Duodenal mucosa (tissue), 2 donors: ENCODE data around the gene TAS2R13.

Source experiments
- H3K27ac ChIP-seq: one replicate; pipeline ENCODE4 v1.7.0; 2013; ENCODE audit warnings: low read depth, low read length
- H3K27me3 ChIP-seq, 2 donors: one replicate each; pipeline ENCODE4 v1.7.0; 2013; ENCODE audit warnings: low read length in 2 of 2, control low read depth in 1 of 2; ENCODE audit not compliant: insufficient read depth in 2 of 2, control insufficient read depth in 1 of 2
- H3K36me3 ChIP-seq, 2 donors: one replicate each; pipeline ENCODE4 v1.7.0; 2013; ENCODE audit warnings: low read length in 2 of 2, control low read depth in 1 of 2; ENCODE audit not compliant: insufficient read depth in 2 of 2, control insufficient read depth in 1 of 2
- H3K4me1 ChIP-seq, 2 donors: one replicate each; pipeline ENCODE4 v1.7.0; 2013; ENCODE audit warnings: low read length in 2 of 2, control low read depth in 1 of 2; ENCODE audit not compliant: insufficient read depth in 2 of 2, control insufficient read depth in 1 of 2
- H3K4me3 ChIP-seq, 2 donors: one replicate each; pipeline ENCODE4 v1.7.0; 2013; ENCODE audit warnings: low read length in 2 of 2, low read depth in 1 of 2
- H3K9ac ChIP-seq, 2 donors: one replicate each; pipeline ENCODE4 v1.7.0; 2013; ENCODE audit warnings: low read length in 2 of 2, low read depth in 1 of 2
- H3K9me3 ChIP-seq, 2 donors: one replicate each; pipeline ENCODE4 v1.7.0; 2013; ENCODE audit warnings: low read length in 2 of 2, control low read depth in 1 of 2; ENCODE audit not compliant: control insufficient read depth in 1 of 2

TAS2R13 gene

GRCh38 chr12:10928746-10929286, 19.5 kb upstream of the TAS2R13 start, which contains the start of gene PRH2:
Gene PRH2, plus strand, starts transcription at chr12:10929236. Its CDS starts 38 bp downstream, at chr12:10929274.
- no peaks in the 10 kb centered on the region for H3K36me3 ChIP-seq
- no peaks in the 10 kb centered on the region for H3K4me1 ChIP-seq
- H3K27me3 ChIP-seq, result no peaks in the 10 kb centered on the region
- H3K9ac ChIP-seq, result no peak within 1 kb of the TSS
- no peaks in the 10 kb centered on the region for H3K9me3 ChIP-seq
- no peak within 1 kb of the TSS for H3K27ac ChIP-seq
- H3K4me3 ChIP-seq, result no peak within 1 kb of the TSS

GRCh38 chr12:10926269-10926668, 16.9 kb upstream of the TAS2R13 start:
- Histone ChIP-seq H3K4me1 (no peaks in the 10 kb centered on the region), H3K9ac (no peak overlapping the region), H3K4me3 (no peak overlapping the region), H3K36me3 (no peaks in the 10 kb centered on the region), H3K9me3 (no peaks in the 10 kb centered on the region), H3K27me3 (no peaks in the 10 kb centered on the region), H3K27ac (no peak overlapping the region)

DNA sequence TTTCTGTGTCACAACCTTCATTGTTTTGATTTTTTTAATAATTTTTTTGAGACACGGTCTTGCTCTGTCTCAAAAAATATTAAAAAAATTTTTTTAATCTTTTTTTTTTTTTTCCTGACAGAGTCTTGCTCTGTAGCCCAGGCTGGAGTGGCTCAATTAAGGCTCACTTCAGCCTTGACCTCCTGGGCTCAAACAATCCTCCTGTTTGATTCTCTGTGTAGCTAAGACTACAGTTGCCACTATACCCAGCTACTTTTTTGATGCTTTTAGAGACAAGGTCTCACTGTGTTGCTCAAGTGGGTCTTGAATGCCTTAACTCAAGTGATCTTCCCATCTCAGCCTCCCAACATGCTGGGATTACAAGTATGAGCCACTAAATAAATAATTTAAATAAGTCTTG, 10.4 kb upstream of the TAS2R13 start:
- no peak overlapping the region for H3K4me3 ChIP-seq
- H3K27ac ChIP-seq, result no peak overlapping the region
- no peaks in the 10 kb centered on the region for H3K27me3 ChIP-seq
- no peaks in the 10 kb centered on the region for H3K36me3 ChIP-seq
- H3K4me1 ChIP-seq, result no peaks in the 10 kb centered on the region
- H3K9ac ChIP-seq, result no peak overlapping the region
- no peaks in the 10 kb centered on the region for H3K9me3 ChIP-seq

GRCh38 chr12:10910380-10910779, 1.0 kb upstream of the TAS2R13 start:
- Histone ChIP-seq H3K27me3 (no peaks in the 10 kb centered on the region), H3K9me3 (no peaks in the 10 kb centered on the region), H3K4me3 (no peak overlapping the region), H3K9ac (no peak overlapping the region), H3K4me1 (no peaks in the 10 kb centered on the region), H3K27ac (no peak overlapping the region), H3K36me3 (no peaks in the 10 kb centered on the region)

GRCh38 chr12:10904686-10905085, 4.7 kb downstream of the TAS2R13 start:
- Histone ChIP-seq H3K36me3 (no peaks in the 10 kb centered on the region), H3K4me1 (no peaks in the 10 kb centered on the region), H3K27ac (no peak overlapping the region), H3K4me3 (no peak overlapping the region), H3K9me3 (peaks cover 7 to 11% of the 10 kb centered on the region in 2 donors), H3K27me3 (no peaks in the 10 kb centered on the region), H3K9ac (no peak overlapping the region)

DNA sequence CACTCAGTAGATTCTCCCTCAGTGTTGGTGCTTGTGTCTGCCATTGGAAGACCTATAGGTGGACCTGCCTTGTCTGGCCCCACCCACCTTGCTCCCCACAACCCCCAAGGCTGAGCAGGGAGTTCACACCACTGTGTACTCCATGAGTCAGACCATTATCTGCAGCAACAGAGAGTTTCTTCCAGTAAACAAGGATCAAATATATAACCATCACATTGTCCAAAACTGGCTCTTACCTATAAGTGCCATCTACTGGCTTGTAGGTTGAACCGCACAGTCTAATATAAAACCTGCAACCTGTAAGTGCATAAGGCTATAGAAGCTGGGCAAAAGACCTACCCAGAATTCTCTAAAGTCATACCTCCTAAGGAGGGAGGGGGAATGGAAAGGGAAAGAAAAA, 7.9 kb downstream of the TAS2R13 start:
- Histone ChIP-seq H3K27me3 (no peaks in the 10 kb centered on the region), H3K36me3 (no peaks in the 10 kb centered on the region), H3K4me3 (no peak overlapping the region), H3K27ac (no peak overlapping the region), H3K4me1 (no peaks in the 10 kb centered on the region), H3K9ac (no peak overlapping the region), H3K9me3 (peaks cover 10 to 11% of the 10 kb centered on the region in 2 donors)

DNA sequence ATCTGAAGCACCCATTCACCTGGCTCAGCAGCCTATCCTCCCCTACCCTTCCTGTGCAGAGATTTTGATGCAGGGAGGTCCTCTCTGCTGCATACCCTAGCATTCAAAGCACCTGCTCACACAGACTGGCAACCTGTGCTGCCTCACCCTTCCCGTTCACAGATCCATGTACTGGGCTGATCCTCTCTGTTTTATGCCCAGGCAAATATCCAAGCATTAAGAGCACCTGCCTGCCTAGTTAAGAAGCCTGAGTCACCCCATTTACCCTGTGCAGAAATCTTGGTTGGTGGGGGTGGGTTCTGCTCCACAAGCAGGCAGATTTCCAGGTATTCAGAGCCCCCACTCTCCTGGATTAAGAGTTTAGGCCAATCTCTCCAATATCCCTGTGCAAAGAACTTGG, 8.4 kb downstream of the TAS2R13 start:
- Histone ChIP-seq H3K27ac (no peak overlapping the region), H3K27me3 (no peaks in the 10 kb centered on the region), H3K9ac (no peak overlapping the region)

GRCh38 chr12:10900530-10900929, 8.8 kb downstream of the TAS2R13 start:
- H3K9ac ChIP-seq, result no peak overlapping the region
- H3K4me1 ChIP-seq, result no peaks in the 10 kb centered on the region
- H3K36me3 ChIP-seq, result no peaks in the 10 kb centered on the region
- no peaks in the 10 kb centered on the region for H3K27me3 ChIP-seq
- no peak overlapping the region for H3K27ac ChIP-seq
- no peak overlapping the region for H3K4me3 ChIP-seq
- H3K9me3 ChIP-seq, result peaks cover 10 to 11% of the 10 kb centered on the region in 2 donors

More for the DNA sequence above, 8.4 kb downstream of the TAS2R13 start:
- Histone ChIP-seq H3K4me3 (no peak overlapping the region), H3K36me3 (no peaks in the 10 kb centered on the region), H3K4me1 (no peaks in the 10 kb centered on the region), H3K9me3 (peaks cover 10 to 11% of the 10 kb centered on the region in 2 donors)

DNA sequence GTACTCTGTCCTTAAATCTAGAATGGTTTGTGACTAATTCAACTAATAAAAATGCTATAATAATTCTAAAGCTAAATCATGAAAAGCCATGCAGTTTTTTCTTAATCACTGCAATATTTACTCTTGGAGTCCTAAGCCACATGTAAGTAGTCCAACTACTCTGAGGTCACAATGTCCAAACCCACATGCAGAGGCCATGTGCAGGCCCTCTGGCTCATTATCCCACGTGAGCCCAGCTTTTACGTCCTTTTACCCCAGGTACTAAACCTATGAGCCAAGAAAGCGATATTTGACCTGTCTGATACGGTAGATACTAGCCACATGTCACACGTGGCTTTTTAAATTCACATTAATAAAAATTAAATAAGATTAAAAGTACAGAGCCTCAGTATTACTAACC, 12.5 kb downstream of the TAS2R13 start:
- no peak overlapping the region for H3K27ac ChIP-seq
- no peaks in the 10 kb centered on the region for H3K27me3 ChIP-seq
- H3K4me1 ChIP-seq, result peaks cover 0 to 5% of the 10 kb centered on the region in 2 donors
- H3K36me3 ChIP-seq, result no peaks in the 10 kb centered on the region
- H3K4me3 ChIP-seq, result no peak overlapping the region
- H3K9ac ChIP-seq, result no peak overlapping the region
- H3K9me3 ChIP-seq, result peaks cover 0 to 2% of the 10 kb centered on the region in 2 donors

DNA sequence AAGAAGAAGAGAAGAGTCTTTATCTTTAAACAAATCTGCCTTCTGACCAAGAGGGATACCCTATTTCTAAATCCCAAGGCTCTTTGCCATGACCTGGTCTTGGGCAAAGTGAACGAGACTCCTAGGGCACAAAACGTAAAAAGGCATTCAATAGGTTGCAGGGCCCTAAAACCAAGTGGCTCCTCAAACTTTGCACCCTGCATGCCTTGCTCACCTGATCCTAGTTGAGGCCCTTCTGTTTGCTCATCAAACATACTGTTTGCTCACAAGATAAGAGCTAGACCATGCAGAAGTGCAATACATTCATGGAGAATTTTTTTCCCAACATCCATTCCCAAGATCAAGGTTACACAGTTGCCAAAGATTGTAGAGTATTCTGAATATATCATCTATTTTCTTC, 17.4 kb downstream of the TAS2R13 start:
- Histone ChIP-seq H3K36me3 (no peaks in the 10 kb centered on the region), H3K9me3 (no peaks in the 10 kb centered on the region), H3K9ac (no peak overlapping the region), H3K27ac (no peak overlapping the region), H3K4me3 (no peak overlapping the region), H3K4me1 (peaks cover 0 to 8% of the 10 kb centered on the region in 2 donors), H3K27me3 (no peaks in the 10 kb centered on the region)

GRCh38 chr12:10889226-10889625, 20.1 kb downstream of the TAS2R13 start:
- Histone ChIP-seq H3K9ac (no peak overlapping the region), H3K4me1 (peaks cover 0 to 8% of the 10 kb centered on the region in 2 donors), H3K27me3 (no peaks in the 10 kb centered on the region), H3K27ac (no peak overlapping the region), H3K36me3 (no peaks in the 10 kb centered on the region), H3K9me3 (no peaks in the 10 kb centered on the region), H3K4me3 (no peak overlapping the region)
